SKM-1 treated with dmso at 0.1 percent for 144 hours (cell line): ENCODE results near the gene NECAP2.
A peak's percentile ranks its signal among the peaks of the same experiment; 100 is the strongest.
"Not testable (repeated sequence)": the region's sequence is repeated elsewhere in the genome, so short reads cannot be mapped to it uniquely, and the experiment has no call there.

Source experiments
- DNase-seq: peaks from one replicate; lab custom pipeline; 2025; ENCODE audit not compliant: unreplicated experiment; lab: John Stamatoyannopoulos, UW

Gene NECAP2

GRCh38 chr1:16492937-16493336 lies 52.4 kb downstream of the NECAP2 start:
- not testable (repeated sequence) for DNase-seq

DNA sequence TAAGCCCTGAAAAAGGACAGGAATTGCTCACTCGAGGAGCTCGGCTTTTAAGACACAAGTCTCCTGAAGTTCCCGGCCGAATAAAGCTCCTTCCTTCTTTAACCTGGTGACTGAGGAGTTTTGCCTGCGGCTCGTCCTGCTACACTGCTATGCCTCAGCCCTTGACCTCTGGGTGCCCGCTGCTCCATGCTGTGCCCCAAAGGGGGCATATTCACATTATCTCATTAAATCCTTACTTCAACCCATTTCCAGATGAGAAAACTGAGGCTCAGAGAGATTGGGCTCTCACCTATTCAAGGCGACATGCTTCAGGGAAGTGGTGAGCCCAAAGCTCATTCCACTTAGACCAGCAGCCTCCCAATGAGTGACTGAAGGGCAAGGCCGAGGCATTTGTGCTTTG lies 53.2 kb downstream of the NECAP2 start:
- DNase-seq: not testable (repeated sequence)

- DNase-seq: not testable (repeated sequence)
Observed at GRCh38 chr1:16497474-16497904, 57.0 kb downstream of the NECAP2 start.

GRCh38 chr1:16498047-16498446 lies 57.5 kb downstream of the NECAP2 start:
- DNase-seq: not testable (repeated sequence)

GRCh38 chr1:16498573-16499413 lies 58.3 kb downstream of the NECAP2 start:
- DNase-seq: peak; percentile 72

- DNase-seq: not testable (repeated sequence)
Observed at GRCh38 chr1:16500466-16500865, 59.9 kb downstream of the NECAP2 start.

- DNase-seq: not testable (repeated sequence)
Observed at GRCh38 chr1:16500975-16501374, 60.5 kb downstream of the NECAP2 start.

DNA sequence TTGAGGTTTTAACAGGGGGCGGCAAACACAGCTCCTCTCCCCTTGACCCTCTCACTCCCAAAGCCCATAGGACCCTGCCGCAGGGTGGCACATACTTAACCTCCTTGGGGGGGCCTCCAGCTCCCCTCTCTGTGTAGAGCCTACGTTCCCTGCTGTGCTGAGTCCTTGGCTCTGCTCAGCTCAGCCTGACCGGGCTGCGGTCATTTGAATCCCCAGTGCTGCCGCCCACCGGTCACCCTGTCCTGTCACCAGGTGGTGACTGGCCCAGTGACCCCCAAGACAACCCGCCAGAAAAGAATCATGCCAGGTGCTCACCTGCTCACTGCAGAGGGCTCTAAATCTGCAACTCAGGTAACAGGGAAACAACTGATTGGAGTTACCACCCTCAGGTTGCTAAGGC lies 60.9 kb downstream of the NECAP2 start:
- DNase-seq: not testable (repeated sequence)

- no peak for DNase-seq
Observed at GRCh38 chr1:16503494-16503893, 63.0 kb downstream of the NECAP2 start.

DNA sequence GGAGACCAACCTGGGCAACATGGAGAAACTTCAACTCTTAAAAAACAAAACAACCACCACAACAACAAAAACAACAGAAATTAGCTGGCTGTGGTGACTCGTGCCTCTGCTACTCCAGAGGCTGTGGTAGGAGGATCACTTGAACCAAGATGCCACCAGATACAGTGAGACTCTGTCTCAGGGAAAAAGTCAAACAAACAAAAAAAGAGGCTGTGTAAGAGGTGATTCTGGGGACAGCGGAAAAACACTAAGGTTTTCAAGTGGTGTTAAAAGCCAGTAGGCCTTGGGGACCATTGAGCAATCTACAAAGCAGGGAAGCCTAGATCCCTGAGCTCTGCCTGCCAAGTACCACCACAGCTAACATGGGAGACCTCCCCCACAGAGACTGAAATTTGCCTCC lies 65.3 kb downstream of the NECAP2 start:
- not testable (repeated sequence) for DNase-seq

GRCh38 chr1:16506364-16507136 lies 66.0 kb downstream of the NECAP2 start:
- DNase-seq: not testable (repeated sequence)

GRCh38 chr1:16508861-16509445 lies 68.4 kb downstream of the NECAP2 start:
- DNase-seq: not testable (repeated sequence)
